NCI-H82 (cell line): Measurements from ENCODE around the gene CADPS2.

ENCODE experiments used
- DNase-seq: peaks from one replicate; lab custom pipeline; 2025; lab: John Stamatoyannopoulos, UW

Gene CADPS2

GRCh38 chr7:122768827-122769226 is 117.4 kb downstream of the CADPS2 start:
- DNase-seq, result no peak

- no peak for DNase-seq
These were observed 118.9 kb downstream of the CADPS2 start for GRCh38 chr7:122767339-122767738.

- DNase-seq, result no peak
These were observed 119.7 kb downstream of the CADPS2 start for GRCh38 chr7:122766593-122766992.

DNA sequence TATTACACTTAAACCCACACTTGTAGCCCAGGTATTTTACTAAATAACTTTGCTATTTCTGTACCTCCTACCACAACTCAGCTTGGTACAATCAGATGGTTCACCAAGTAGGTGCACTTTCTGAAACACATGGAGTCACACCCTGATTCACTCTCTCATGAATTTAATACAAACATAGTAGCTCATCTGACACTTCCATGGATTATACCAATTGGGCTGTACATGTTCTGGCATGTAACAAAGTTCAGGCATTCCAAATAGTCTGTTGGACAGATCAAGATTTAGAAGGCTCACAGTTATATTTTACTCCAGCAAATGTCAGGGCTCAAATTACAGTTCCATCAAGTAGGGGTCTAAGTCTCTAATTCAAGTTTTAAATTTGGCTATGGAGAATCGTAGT is 121.4 kb downstream of the CADPS2 start:
- DNase-seq, result no peak

- DNase-seq, result no peak
These were observed 122.2 kb downstream of the CADPS2 start for GRCh38 chr7:122764020-122764419.

GRCh38 chr7:122762071-122762470 is 124.2 kb downstream of the CADPS2 start:
- no peak for DNase-seq

GRCh38 chr7:122758501-122758900 is 127.8 kb downstream of the CADPS2 start:
- DNase-seq, result peak; percentile 40

DNA sequence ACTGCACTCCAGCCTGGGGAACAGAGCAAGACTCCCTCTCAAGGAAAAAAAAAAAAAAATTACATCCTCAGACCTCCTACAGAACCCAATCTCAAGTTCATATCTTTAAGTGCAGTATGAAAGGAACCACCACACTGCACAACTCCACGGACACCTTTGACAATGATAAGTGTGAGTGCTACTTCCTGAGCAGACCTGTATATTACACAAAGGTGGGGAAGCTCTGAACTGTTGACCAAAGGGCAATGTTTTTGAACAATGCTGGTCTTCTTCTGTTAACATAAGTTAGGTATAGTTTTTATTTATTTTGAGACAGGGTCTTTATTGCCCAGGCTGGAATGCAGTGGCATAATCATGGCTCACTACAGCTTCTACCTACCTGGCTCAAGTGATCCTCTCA is 129.4 kb downstream of the CADPS2 start:
- no peak for DNase-seq

DNA sequence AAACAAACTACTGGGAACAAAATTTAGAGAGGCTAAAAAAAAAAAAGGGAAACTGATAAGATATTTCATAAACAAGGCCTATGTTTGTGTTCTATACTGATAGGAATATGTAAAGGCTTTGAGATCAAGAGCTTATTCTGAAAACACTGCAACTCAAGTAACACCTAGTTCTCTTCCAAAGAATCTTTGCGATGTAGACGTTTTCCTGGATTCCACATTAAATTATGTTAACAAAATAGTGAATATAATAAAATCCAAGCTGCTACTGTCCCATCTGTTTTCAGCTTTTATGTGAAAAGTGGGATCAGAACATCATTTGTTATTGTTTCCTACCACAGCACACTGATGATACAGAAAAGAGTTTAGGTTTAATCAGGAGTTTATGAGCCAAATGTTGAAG is 130.6 kb downstream of the CADPS2 start:
- DNase-seq, result no peak

- no peak for DNase-seq
These were observed 133.7 kb downstream of the CADPS2 start for GRCh38 chr7:122752583-122752982.

GRCh38 chr7:122750389-122750788 is 135.9 kb downstream of the CADPS2 start:
- no peak for DNase-seq

DNA sequence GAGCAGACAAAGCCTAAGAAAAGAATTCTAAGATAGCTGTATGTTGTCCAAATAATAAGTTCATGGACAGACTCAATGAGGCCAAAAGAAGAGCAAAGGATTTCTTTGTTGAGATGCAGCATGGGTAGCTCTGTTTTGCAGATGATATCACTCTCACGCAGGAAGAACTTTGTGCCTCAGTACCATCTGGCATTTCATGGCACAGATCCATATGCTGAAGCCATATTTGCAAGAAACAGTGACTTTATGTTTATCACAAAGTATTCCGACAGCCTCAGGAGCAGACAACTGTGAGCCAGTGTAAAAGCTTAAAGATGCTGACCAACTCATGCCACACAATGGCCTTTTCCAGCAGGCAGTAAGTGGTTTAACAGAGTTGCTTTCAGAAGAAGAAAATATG is 138.1 kb downstream of the CADPS2 start:
- DNase-seq, result no peak

DNA sequence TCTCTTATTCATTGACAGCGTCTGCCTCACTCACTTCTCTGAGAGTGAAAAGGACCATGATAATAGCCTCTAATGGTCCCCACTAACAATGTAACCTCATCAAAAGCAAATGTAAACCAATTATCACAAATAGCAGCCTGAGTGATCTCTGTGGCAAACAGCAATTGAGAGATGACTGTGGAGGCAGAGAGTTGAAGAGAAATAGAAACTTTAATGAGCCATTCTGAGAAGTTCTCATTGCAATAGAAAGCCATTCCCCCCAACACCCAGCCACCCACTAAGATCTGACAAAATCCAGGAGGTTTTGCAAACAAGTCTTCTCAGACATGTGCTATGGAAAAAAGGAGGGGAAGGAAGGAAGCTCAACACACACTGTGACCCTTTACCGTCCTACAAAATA is 139.3 kb downstream of the CADPS2 start:
- peak; percentile 41 for DNase-seq

DNA sequence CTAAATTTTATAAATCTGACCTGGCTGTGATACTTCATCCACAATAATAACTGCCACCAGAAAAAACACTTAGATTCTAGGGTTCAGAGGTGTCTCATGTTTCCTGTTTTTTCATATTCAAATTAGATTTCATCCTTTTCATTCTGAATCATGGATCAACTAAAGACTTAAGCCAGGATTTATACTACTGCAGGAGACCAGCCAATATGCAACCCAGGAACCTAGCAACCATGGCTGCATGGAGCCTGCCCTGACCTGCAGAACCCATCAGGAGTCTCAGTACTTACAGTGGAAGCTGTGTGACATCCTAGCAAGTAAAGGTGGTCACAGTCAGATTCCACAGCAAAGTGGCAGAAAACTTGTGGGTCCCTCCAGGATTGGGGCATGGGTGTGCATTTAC is 143.0 kb downstream of the CADPS2 start:
- peak; percentile 41 for DNase-seq

GRCh38 chr7:122738947-122739346 is 147.3 kb downstream of the CADPS2 start:
- peak; percentile 14 for DNase-seq

- DNase-seq, result no peak
These were observed 150.1 kb downstream of the CADPS2 start for GRCh38 chr7:122736183-122736582.

DNA sequence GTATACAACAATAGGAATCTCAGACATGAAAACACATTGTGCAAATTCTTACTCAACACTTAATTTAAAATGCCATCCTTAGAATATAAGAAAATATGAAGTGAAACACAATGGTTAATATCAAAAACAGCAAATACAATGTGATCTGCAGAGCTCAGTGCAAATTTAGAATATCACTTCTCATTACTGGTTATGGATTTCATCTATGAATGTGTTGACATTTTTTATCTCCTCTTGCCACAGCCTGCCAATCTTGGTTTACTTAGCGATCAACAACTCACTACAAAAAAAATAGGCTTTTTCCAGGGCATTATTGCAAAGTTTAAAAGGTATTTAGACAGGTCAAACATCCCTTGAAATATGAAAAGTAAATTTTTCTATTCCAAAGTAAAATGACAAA is 158.5 kb downstream of the CADPS2 start:
- no peak for DNase-seq

DNA sequence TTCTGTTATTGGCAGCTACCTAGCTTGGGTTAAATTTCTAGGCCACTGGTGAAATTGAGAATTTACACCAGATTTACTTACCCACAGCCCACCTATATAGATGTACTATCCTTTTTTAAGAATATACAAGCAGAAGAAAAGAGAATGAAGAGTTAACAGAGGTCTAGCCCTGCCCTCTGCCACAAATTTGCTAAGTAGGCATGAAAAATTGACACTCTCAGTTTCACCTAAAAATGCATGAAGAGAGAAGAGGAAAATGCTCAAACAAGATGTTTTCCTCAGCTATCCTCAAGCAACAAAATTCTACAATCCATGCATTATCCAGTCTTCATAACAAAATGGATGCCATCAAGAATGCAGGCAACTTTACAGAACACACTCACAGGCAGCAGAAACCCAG is 158.9 kb downstream of the CADPS2 start:
- no peak for DNase-seq

DNA sequence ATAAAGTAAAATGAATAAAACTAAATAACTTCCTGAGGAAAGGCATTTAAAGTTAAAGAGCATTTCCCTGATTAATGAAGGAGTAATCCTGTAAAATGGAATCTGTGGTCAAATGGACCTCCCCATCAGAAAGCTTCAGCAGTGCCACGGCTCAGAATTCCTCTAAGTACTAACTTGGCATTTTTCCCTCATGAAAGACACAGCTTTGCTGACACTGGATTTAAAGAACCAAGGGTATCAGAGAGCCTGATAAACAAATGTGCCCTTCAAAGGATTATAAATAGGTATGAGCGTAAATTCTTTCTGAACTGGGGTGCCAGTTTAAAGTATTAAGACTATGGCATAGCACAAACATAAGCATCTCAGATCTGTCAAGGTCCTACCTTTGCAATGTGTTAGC is 159.4 kb downstream of the CADPS2 start:
- DNase-seq, result peak; percentile 56

DNA sequence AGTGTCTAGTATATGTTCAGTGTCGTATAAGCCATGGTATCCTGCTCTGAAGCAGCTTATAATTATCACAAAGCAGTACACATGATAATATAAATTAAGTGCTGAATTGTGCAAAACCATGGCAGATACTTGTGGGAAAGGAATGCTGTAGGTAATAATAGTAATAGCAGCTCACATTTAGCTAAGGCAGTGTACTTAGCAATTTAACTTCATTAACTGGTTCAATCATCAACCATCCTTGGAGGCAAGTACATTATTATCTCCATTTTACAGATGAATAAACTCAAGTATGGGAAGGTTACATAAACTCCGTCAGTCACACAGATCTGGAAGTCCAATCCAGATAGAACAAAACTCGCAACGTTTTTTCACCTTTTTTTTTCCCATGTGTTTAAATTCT is 161.9 kb downstream of the CADPS2 start:
- no peak for DNase-seq

DNA sequence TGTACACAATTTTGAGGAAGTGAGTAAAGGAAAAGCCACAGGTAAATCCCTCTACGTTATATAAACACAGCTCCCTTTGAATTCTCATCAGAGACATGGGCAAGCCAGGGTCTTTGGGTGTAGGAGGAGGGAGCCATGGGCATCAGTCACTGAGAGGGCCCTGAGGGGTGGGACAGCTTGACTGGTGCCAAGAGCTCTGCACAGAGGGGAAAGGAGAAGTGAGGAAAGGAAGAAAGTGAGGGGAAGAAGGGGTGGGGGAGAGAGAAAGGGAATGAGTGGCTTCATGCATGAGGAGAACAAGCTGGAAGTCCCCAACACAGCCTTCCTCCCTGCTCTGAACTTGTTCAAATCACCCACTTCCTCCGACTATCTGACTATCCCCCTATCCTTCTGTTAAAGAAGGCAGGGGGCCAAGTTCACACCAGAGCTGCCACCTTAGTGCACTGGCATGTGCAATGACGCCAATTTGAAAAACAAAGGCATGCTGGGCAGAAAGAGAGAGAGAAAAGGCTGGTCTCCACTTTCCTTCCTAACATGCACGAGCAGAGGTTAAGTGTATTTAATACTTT is 167.2 kb downstream of the CADPS2 start:
- no peak for DNase-seq

DNA sequence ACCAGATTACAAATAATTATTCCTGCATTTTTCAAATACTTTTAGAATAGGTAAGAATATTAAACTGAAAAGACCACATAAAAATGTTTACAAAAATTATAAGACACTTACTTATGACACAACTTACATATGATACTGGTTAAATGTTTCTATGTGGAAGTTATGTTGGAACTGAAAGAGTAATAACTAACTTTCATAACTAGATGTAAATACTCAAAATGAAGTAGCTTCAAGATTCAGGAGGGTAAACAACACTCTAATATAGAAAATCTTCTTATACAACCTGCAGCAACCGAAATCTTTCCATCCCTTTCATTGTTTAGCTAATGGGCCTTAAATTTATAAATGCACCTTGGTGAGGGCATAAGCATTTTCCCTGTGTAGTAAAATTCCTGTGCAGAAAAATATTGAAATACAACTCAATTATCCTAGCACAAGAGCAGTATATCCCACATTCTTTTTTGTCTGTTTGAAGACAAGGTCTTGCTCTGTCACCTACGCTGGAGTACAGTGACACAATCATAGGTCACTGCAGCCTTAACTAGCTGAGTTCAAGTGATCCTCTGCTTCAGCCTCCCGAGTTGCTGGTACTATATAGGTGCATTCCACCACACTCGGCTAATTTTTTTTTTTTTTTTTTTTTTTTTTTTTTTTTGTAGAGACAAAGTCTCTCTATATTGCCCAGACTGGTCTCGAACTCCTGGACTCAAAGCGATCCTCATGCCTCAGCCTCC is 168.7 kb downstream of the CADPS2 start:
- no peak for DNase-seq

DNA sequence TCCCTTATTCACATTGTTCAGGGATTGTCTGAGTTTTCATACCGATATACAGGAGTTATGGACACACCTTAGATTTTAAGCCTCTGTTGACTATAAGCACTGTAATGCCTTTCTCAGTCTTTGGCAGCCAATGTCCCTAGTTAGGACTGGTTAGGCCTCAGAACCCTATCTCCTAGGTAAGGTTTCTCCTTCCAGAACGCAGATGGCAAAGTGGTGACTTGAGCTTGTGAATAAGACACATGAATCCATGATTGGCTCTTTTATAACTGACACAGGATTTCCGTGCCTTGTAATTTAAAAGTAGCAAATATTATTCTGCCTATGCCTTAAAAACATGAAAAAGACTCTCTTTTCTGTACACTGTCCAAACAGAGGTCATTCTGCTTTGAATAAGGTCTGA is 171.1 kb downstream of the CADPS2 start:
- DNase-seq, result no peak

DNA sequence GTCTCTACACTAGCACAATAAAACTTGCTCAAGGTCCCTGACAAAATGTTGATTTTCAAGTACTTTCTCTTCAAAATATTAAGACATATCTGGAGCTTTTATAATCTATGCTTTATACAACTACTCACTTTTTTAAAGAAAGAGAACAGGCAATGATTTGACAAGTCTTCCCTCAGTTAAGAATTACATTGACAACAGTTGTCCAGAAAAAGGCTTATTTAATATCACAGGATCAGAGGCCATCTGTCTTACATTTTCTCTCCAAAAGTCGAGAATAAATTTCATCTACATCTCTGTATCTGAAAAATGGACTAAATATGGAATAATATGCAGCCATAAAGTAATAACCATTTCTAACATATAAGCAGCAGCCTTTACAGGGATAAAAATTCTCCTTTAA is 175.3 kb downstream of the CADPS2 start:
- no peak for DNase-seq
